Duodenal mucosa (tissue), 2 donors: Measurements from ENCODE around the gene GFRA4.

ENCODE experiments used
- H3K27ac ChIP-seq: one replicate; pipeline ENCODE4 v1.7.0; 2013; ENCODE audit warnings: low read depth, low read length
- H3K27me3 ChIP-seq, 2 donors: one replicate each; pipeline ENCODE4 v1.7.0; 2013; ENCODE audit warnings: low read length in 2 of 2, control low read depth in 1 of 2; ENCODE audit not compliant: insufficient read depth in 2 of 2, control insufficient read depth in 1 of 2
- H3K36me3 ChIP-seq, 2 donors: one replicate each; pipeline ENCODE4 v1.7.0; 2013; ENCODE audit warnings: low read length in 2 of 2, control low read depth in 1 of 2; ENCODE audit not compliant: insufficient read depth in 2 of 2, control insufficient read depth in 1 of 2
- H3K4me1 ChIP-seq, 2 donors: one replicate each; pipeline ENCODE4 v1.7.0; 2013; ENCODE audit warnings: low read length in 2 of 2, control low read depth in 1 of 2; ENCODE audit not compliant: insufficient read depth in 2 of 2, control insufficient read depth in 1 of 2
- H3K4me3 ChIP-seq, 2 donors: one replicate each; pipeline ENCODE4 v1.7.0; 2013; ENCODE audit warnings: low read length in 2 of 2, low read depth in 1 of 2
- H3K9ac ChIP-seq, 2 donors: one replicate each; pipeline ENCODE4 v1.7.0; 2013; ENCODE audit warnings: low read length in 2 of 2, low read depth in 1 of 2
- H3K9me3 ChIP-seq, 2 donors: one replicate each; pipeline ENCODE4 v1.7.0; 2013; ENCODE audit warnings: low read length in 2 of 2, control low read depth in 1 of 2; ENCODE audit not compliant: control insufficient read depth in 1 of 2

GFRA4 gene

GRCh38 chr20:3653921-3654320 lies 9.3 kb downstream of the GFRA4 start:
- Histone ChIP-seq H3K4me3 (no peak overlapping the region), H3K36me3 (peaks cover 9 to 23% of the 10 kb centered on the region in 2 donors)

DNA sequence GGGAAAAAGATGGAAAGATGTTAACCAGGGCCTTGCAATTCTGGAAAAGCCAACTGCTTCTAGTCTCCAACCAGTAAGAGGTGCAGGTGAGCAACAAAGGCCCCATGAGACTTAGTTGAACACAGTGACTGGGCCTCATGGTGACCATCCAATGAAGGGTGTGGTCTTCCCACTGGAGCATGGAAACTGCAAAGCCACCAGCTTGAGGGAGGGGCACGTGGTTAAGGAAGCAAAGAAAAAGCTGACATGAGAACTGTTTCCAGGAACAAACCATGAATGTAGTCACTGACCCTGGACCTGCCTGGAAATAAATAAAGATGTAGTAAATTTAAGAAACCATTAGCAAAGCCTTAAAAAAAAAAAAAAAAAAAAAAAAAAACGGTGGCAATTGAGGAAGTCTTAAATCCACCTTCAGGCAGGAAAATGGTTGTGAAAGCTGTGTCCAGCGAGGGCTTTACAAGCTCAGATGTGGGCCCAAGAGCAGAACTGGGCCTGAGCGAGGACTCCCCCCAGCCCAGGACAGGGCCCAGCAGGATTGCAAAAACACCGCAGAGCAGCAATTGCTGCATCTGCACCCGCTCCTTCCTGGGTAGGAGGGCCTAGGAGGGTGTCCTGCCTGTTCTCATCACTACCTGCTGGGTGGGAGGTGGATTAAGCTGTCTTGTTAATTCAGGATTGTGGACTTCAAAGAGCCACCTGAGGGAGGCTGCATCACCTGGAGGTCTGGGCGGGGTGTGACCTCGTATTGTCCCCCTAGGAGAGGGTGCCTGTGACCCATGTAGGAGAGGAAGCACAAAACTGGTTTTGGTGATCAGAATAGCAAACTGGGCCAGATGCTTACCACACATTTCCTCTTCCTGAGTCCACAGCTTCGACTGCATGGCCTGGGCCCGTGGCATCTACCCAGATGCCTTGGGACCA lies 10.3 kb downstream of the GFRA4 start:
- Histone ChIP-seq H3K9ac (no peak overlapping the region), H3K4me1 (peaks cover 0 to 4% of the 10 kb centered on the region in 2 donors), H3K27ac (no peak overlapping the region)

More at GRCh38 chr20:3653921-3654320, 9.3 kb downstream of the GFRA4 start:
- Histone ChIP-seq H3K9me3 (no peaks in the 10 kb centered on the region), H3K27ac (no peak overlapping the region), H3K27me3 (peaks cover 0 to 6% of the 10 kb centered on the region in 2 donors), H3K9ac (no peak overlapping the region), H3K4me1 (peaks cover 3 to 4% of the 10 kb centered on the region in 2 donors)

DNA sequence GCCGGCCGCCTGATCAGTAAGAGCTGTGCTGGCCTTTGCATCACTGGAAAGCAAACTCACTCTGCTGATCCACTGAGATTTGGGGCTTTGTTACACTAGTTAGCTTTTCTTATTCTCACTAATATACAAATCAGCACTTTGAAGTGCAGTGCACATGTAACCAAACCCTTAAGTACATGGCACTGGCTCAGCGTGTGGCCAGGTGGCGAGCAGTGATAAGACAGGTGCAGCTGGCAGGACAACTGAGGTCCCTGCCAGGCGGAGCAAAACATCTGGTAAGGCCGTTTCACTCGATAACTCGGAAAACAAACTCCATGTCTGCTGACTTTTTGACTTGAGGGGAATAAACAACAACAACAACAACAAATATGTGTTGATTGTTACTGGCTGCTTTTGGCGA lies 11.0 kb downstream of the GFRA4 start:
- no peaks in the 10 kb centered on the region for H3K9me3 ChIP-seq
- no peak overlapping the region for H3K27ac ChIP-seq
- H3K27me3 ChIP-seq, result no peaks in the 10 kb centered on the region
- peaks cover 13 to 38% of the 10 kb centered on the region in 2 donors for H3K36me3 ChIP-seq
- peaks cover 0 to 4% of the 10 kb centered on the region in 2 donors for H3K4me1 ChIP-seq
- no peak overlapping the region for H3K9ac ChIP-seq
- no peak overlapping the region for H3K4me3 ChIP-seq

More for the DNA sequence above, 10.3 kb downstream of the GFRA4 start:
- peaks cover 12 to 31% of the 10 kb centered on the region in 2 donors for H3K36me3 ChIP-seq
- H3K4me3 ChIP-seq, result no peak overlapping the region
- no peaks in the 10 kb centered on the region for H3K9me3 ChIP-seq
- no peaks in the 10 kb centered on the region for H3K27me3 ChIP-seq

DNA sequence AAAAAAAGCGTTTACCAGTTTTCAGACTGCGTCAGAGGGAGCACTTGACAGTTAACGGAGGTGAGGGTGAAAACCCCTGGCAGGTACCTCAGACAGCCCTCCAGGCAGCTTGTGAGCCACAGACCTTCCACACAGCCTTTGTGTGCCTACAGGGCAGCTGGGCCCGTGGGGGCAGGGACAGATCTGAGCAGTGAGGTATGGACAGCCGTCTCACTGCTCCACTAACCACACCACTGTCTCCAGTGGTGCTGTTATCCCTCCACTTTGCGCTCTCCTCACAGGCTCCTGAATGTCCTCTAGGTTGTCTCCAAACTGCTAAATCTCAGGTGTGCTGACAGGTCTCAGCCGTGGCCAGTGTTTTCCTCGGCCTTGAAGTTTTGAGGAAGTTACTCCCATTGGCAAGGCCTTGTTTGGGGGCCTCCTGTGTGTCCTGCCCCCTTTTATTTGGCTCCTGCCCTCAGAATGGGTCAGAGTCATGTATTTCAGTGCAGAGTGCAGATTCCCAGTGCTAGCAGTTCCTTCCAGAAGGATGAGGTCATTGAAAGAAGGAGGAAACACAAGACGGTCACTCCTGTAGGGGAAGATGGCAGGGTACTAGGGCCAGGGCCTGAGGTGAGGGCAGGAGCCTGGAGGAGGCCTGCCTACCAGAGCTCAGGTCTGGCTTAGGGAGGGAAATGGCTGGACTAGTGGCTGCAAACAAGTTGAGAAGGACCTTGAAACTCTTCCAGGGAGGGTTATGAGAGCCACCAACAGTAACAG lies 11.8 kb downstream of the GFRA4 start:
- Histone ChIP-seq H3K9ac (no peak overlapping the region), H3K4me1 (peaks cover 0 to 4% of the 10 kb centered on the region in 2 donors), H3K27me3 (no peaks in the 10 kb centered on the region), H3K9me3 (no peaks in the 10 kb centered on the region), H3K27ac (no peak overlapping the region), H3K4me3 (no peak overlapping the region), H3K36me3 (peaks cover 18 to 47% of the 10 kb centered on the region in 2 donors)

DNA sequence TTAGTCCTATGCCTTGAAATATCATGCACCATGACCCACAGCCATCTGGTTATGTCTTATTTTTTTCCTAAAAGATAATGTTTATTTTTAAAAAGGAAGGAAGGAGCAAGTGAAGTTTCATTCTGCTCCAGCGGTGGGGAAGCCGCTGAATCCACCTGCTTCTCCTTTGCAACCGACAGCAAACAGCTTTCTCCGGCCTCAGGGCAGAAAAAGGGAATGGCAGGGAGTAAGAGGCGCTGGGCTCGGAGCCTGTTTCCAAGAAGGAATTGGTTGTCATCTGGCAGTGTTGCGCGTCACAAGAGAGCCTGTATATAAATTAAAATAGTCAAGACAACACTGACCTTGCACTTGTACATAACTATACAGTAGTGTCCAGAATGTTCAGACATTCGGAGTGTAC lies 14.2 kb downstream of the GFRA4 start:
- Histone ChIP-seq H3K4me3 (no peak overlapping the region), H3K27ac (no peak overlapping the region), H3K27me3 (no peaks in the 10 kb centered on the region), H3K4me1 (peaks cover 0 to 4% of the 10 kb centered on the region in 2 donors), H3K9ac (no peak overlapping the region), H3K36me3 (peaks cover 34 to 69% of the 10 kb centered on the region in 2 donors), H3K9me3 (no peaks in the 10 kb centered on the region)

GRCh38 chr20:3647473-3647872 lies 15.7 kb downstream of the GFRA4 start:
- H3K9ac ChIP-seq, result no peak overlapping the region
- no peak overlapping the region for H3K27ac ChIP-seq
- H3K4me1 ChIP-seq, result no peaks in the 10 kb centered on the region
- H3K36me3 ChIP-seq, result peaks cover 38 to 80% of the 10 kb centered on the region in 2 donors
- H3K27me3 ChIP-seq, result no peaks in the 10 kb centered on the region
- no peaks in the 10 kb centered on the region for H3K9me3 ChIP-seq
- no peak overlapping the region for H3K4me3 ChIP-seq

GRCh38 chr20:3646651-3647050 lies 16.5 kb downstream of the GFRA4 start:
- Histone ChIP-seq H3K27me3 (no peaks in the 10 kb centered on the region), H3K27ac (no peak overlapping the region), H3K4me1 (no peaks in the 10 kb centered on the region), H3K4me3 (no peak overlapping the region), H3K36me3 (peaks cover 38 to 88% of the 10 kb centered on the region in 2 donors), H3K9me3 (no peaks in the 10 kb centered on the region), H3K9ac (no peak overlapping the region)

DNA sequence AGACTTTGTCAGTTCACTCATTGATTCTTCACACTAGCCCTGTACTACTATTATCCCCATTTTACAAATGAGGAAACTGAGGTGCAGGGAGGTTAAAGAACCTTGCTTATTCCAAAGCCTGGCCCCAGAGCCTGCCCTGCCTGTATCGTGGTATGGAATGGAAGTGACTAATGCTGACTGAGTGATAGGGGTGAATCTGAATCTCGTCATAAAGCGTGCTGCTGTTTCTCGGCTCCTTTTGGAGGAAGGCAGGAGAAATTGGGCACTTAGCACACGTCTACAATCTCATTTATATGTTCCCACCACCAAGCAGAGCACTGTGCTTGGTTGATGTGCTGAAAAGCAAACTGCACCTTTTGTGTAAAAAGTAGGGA lies 17.1 kb downstream of the GFRA4 start:
- H3K9me3 ChIP-seq, result no peaks in the 10 kb centered on the region
- no peaks in the 10 kb centered on the region for H3K27me3 ChIP-seq
- H3K36me3 ChIP-seq, result peaks cover 38 to 87% of the 10 kb centered on the region in 2 donors
- H3K9ac ChIP-seq, result no peak overlapping the region
- H3K27ac ChIP-seq, result no peak overlapping the region
- no peaks in the 10 kb centered on the region for H3K4me1 ChIP-seq
- no peak overlapping the region for H3K4me3 ChIP-seq

- no peaks in the 10 kb centered on the region for H3K27me3 ChIP-seq
- no peaks in the 10 kb centered on the region for H3K9me3 ChIP-seq
- no peak overlapping the region for H3K4me3 ChIP-seq
- no peak overlapping the region for H3K9ac ChIP-seq
- no peaks in the 10 kb centered on the region for H3K4me1 ChIP-seq
- peaks cover 37 to 83% of the 10 kb centered on the region in 2 donors for H3K36me3 ChIP-seq
- H3K27ac ChIP-seq, result no peak overlapping the region
Observed at GRCh38 chr20:3645309-3646066, 17.7 kb downstream of the GFRA4 start.
